TTC549 (cell line): Measurements from ENCODE around the gene CSPG4.
"Not testable (repeated sequence)": the region's sequence is repeated elsewhere in the genome, so short reads cannot be mapped to it uniquely, and the experiment has no call there.

ENCODE experiments used
- FAIRE-seq: peaks from 2 replicates; lab custom pipeline; 2012; peaks lifted over from hg19 to GRCh38; lab: Jason Lieb, UNC

The CSPG4 gene

GRCh38 chr15:75725006-75725718, 12.5 kb upstream of the CSPG4 start:
- FAIRE-seq: no peak

GRCh38 chr15:75723847-75724660, 11.4 kb upstream of the CSPG4 start:
- no peak for FAIRE-seq

- FAIRE-seq: no peak
Observed at GRCh38 chr15:75723171-75723846, 10.7 kb upstream of the CSPG4 start.

GRCh38 chr15:75721923-75722870, 9.5 kb upstream of the CSPG4 start:
- no peak for FAIRE-seq

GRCh38 chr15:75721480-75721922, 8.9 kb upstream of the CSPG4 start:
- FAIRE-seq: no peak

GRCh38 chr15:75720787-75721479, 8.3 kb upstream of the CSPG4 start:
- no peak for FAIRE-seq

GRCh38 chr15:75720297-75720696, 7.6 kb upstream of the CSPG4 start:
- FAIRE-seq: no peak

- FAIRE-seq: no peak
Observed at GRCh38 chr15:75718328-75718727, 5.7 kb upstream of the CSPG4 start.

- FAIRE-seq: not testable (repeated sequence)
Observed at GRCh38 chr15:75717001-75717400, 4.4 kb upstream of the CSPG4 start.

GRCh38 chr15:75716249-75716950, 3.8 kb upstream of the CSPG4 start:
- not testable (repeated sequence) for FAIRE-seq

GRCh38 chr15:75715312-75715832, 2.7 kb upstream of the CSPG4 start:
- not testable (repeated sequence) for FAIRE-seq

- FAIRE-seq: no peak
Observed at GRCh38 chr15:75714195-75714594, 1.5 kb upstream of the CSPG4 start.

- no peak for FAIRE-seq
Observed at GRCh38 chr15:75713338-75713895, 769 bp upstream of the CSPG4 start.

- not testable (repeated sequence) for FAIRE-seq
Observed at GRCh38 chr15:75711495-75711894, 1.2 kb downstream of the CSPG4 start.

GRCh38 chr15:75710874-75711273, 1.8 kb downstream of the CSPG4 start:
- FAIRE-seq: not testable (repeated sequence)

GRCh38 chr15:75709458-75709857, 3.2 kb downstream of the CSPG4 start:
- not testable (repeated sequence) for FAIRE-seq

- FAIRE-seq: no peak
Observed at GRCh38 chr15:75706682-75706954, 6.0 kb downstream of the CSPG4 start.

- no peak for FAIRE-seq
Observed at GRCh38 chr15:75705854-75706681, 6.6 kb downstream of the CSPG4 start.

GRCh38 chr15:75705375-75705774, 7.3 kb downstream of the CSPG4 start:
- FAIRE-seq: not testable (repeated sequence)
